PC-3 (cell line): Measurements from ENCODE around the gene ELMO3. TPM values are rescaled to one million over a fixed set of nuclear protein-coding genes. Genes with fewer than 3 reads are reported as not detected.

ENCODE experiments used
- ATAC-seq: fragments of 200-7000 bp; cut with Tn5 transposase; 2 replicates; pipeline ENCODE4 v1.9.1; 2020; ENCODE audit warnings: mild to moderate bottlenecking, moderate library complexity
- BruUV-seq: library from RNA; stranded (reverse); fragments of 400-500 nt; replicated peaks from 2 replicates; lab custom pipeline; 2021; lab: Mats Ljungman, UMichigan
- CTCF ChIA-PET: fragments of 300-600 bp; sonication (Branson Sonifier 250); formaldehyde crosslinking; loops from one replicate; lab custom pipeline; 2022; ENCODE audit warnings: antibody characterized with exemption; lab: Charles Lee
- POLR2A ChIA-PET: fragments of 300-600 bp; sonication (Branson Sonifier 250); formaldehyde crosslinking; loops from one replicate; lab custom pipeline; 2022; ENCODE audit warnings: antibody characterized with exemption; ENCODE audit not compliant: unreplicated experiment; lab: Charles Lee
- DNase-seq: peaks from one replicate; pipeline ENCODE4 v3.0.0-alpha.2; 2015
- H2AFZ ChIP-seq: fragments of 300-600 bp; sonication (generic); 2 replicates; pipeline ENCODE4 v1.6.0; 2016; ENCODE audit warnings: antibody characterized with exemption, low read length
- H3F3A ChIP-seq: fragments of 300-600 bp; sonication (generic); one replicate; pipeline ENCODE4 v1.6.0; 2017; ENCODE audit warnings: antibody characterized with exemption, low read length, control low read depth, mild to moderate bottlenecking; ENCODE audit not compliant: unreplicated experiment
- H3K27ac ChIP-seq: fragments of 300-600 bp; sonication (generic); 2 replicates; pipeline ENCODE4 v1.5.1; 2016; ENCODE audit warnings: mild to moderate bottlenecking, low read length
- H3K27me3 ChIP-seq: fragments of 300-600 bp; sonication (generic); 2 replicates; pipeline ENCODE4 v1.6.1; 2016; ENCODE audit warnings: low read length, mixed read lengths
- H3K36me3 ChIP-seq: fragments of 300-600 bp; sonication (generic); 2 replicates; pipeline ENCODE4 v1.6.1; 2016; ENCODE audit warnings: low read depth, mixed run types, low read length, mixed read lengths
- H3K4me1 ChIP-seq: fragments of 300-600 bp; sonication (generic); 2 replicates; pipeline ENCODE4 v1.5.1; 2016; ENCODE audit warnings: low read length; ENCODE audit not compliant: insufficient read depth
- H3K4me2 ChIP-seq: fragments of 300-600 bp; sonication (generic); 2 replicates; pipeline ENCODE4 v1.6.0; 2016; ENCODE audit warnings: low read length
- H3K4me3 ChIP-seq: fragments of 300-600 bp; sonication (generic); 2 replicates; pipeline ENCODE4 v1.5.1; 2016; ENCODE audit warnings: mild to moderate bottlenecking, low read length, mixed read lengths
- H3K79me2 ChIP-seq: fragments of 300-600 bp; sonication (generic); 2 replicates; pipeline ENCODE4 v1.6.1; 2017; ENCODE audit warnings: low read length, mixed read lengths
- H3K9ac ChIP-seq: fragments of 300-600 bp; sonication (generic); 2 replicates; pipeline ENCODE4 v1.6.0; 2016; ENCODE audit warnings: mild to moderate bottlenecking, low read length
- H3K9me2 ChIP-seq: fragments of 300-600 bp; sonication (generic); replicated peaks from 2 replicates; pipeline ENCODE4 v1.6.1; 2016; ENCODE audit warnings: mixed run types, low read length, mixed read lengths
- H3K9me3 ChIP-seq: fragments of 300-600 bp; sonication (generic); 2 replicates; pipeline ENCODE4 v1.6.1; 2016; ENCODE audit warnings: low read length, mixed read lengths
- H4K20me1 ChIP-seq: fragments of 300-600 bp; sonication (generic); 2 replicates; pipeline ENCODE4 v1.6.1; 2016; ENCODE audit warnings: low read length, mixed read lengths
- CTCF ChIP-seq: fragments of 300-600 bp; sonication (generic); conservative IDR thresholded peaks from 2 replicates; pipeline ENCODE4 v1.5.1; 2017; ENCODE audit warnings: antibody characterized with exemption, low read depth, mild to moderate bottlenecking, low read length
- EZH2 ChIP-seq: fragments of 300-600 bp; sonication (generic); IDR thresholded peaks from one replicate; pipeline ENCODE4 v1.6.1; 2017; ENCODE audit warnings: antibody characterized with exemption, mild to moderate bottlenecking, low read length; ENCODE audit not compliant: unreplicated experiment
- EZH2phosphoT487 ChIP-seq: fragments of 300-600 bp; sonication (generic); IDR thresholded peaks from 2 replicates; pipeline ENCODE4 v1.6.1; 2018; ENCODE audit warnings: mild to moderate bottlenecking, antibody characterized with exemption, low read length, borderline replicate concordance
- intact Hi-C: fragments of 100-400 bp; cut with micrococcal nuclease; formaldehyde crosslinking; loops from 2 replicates; pipeline ENCODE4 v1.9.0; 2023
- total RNA-seq: library from RNA; depleted of rRNA; stranded (reverse); fragments of >200 nt; gene quantifications from 2 replicates; pipeline ENCODE4 v1.2.3, GENCODE V29; 2014

Gene ELMO3
- total RNA-seq, 1 experiment from 2014 or later = 2.2 TPM

GRCh38 chr16:67179421-67180080 lies 19.4 kb upstream of the ELMO3 start:
- H2AFZ ChIP-seq = no peak overlapping the region
- no peaks in the 10 kb centered on the region for H3K9me3 ChIP-seq
- DNase-seq (no peak), ATAC-seq (no peak)
- no TSS peak for BruUV-seq
- no peak for TF ChIP-seq EZH2
- TF ChIP-seq CTCF = peak; percentile 38; the same call in 1 of the 2 replicates
- POLR2A ChIA-PET = no interaction called here
- H3K79me2 ChIP-seq = peaks cover 38% of the 10 kb centered on the region
- CTCF ChIA-PET = no interaction called here
- no peak overlapping the region for H3K4me2 ChIP-seq
- no peaks in the 10 kb centered on the region for H3K36me3 ChIP-seq
- no peaks in the 10 kb centered on the region for H4K20me1 ChIP-seq
- no peaks in the 10 kb centered on the region for H3K27me3 ChIP-seq
- H3K4me3 ChIP-seq = no peak overlapping the region
- no peaks in the 10 kb centered on the region for H3F3A ChIP-seq
- no peaks in the 10 kb centered on the region for H3K9me2 ChIP-seq
- no peak overlapping the region for H3K9ac ChIP-seq
- intact Hi-C loops = no loop called here
- no peak overlapping the region for H3K27ac ChIP-seq
- H3K4me1 ChIP-seq = peaks cover 44% of the 10 kb centered on the region

- Histone ChIP-seq H3F3A (no peaks in the 10 kb centered on the region), H2AFZ (no peak overlapping the region), H3K79me2 (peaks cover 32% of the 10 kb centered on the region), H3K9ac (no peak overlapping the region), H3K9me2 (no peaks in the 10 kb centered on the region), H3K27me3 (no peaks in the 10 kb centered on the region), H3K4me1 (peaks cover 44% of the 10 kb centered on the region), H3K4me3 (no peak overlapping the region), H3K4me2 (no peak overlapping the region), H3K36me3 (no peaks in the 10 kb centered on the region), H3K27ac (no peak overlapping the region), H3K9me3 (no peaks in the 10 kb centered on the region), H4K20me1 (no peaks in the 10 kb centered on the region)
- BruUV-seq = no TSS peak
- no peak for TF ChIP-seq EZH2phosphoT487
- no peak for TF ChIP-seq EZH2
- no peak for TF ChIP-seq CTCF
- CTCF ChIA-PET = no interaction called here
- ATAC-seq = no peak
- DNase-seq = no peak
- POLR2A ChIA-PET = no interaction called here
- intact Hi-C loops = no loop called here
Measured at GRCh38 chr16:67180166-67180565, 18.8 kb upstream of the ELMO3 start.

- Histone ChIP-seq H3K79me2 (peaks cover 26% of the 10 kb centered on the region), H2AFZ (no peak overlapping the region), H3K4me1 (peaks cover 46% of the 10 kb centered on the region), H3K9me2 (no peaks in the 10 kb centered on the region), H3K36me3 (no peaks in the 10 kb centered on the region), H3K4me2 (peak overlapping the region; percentile 62), H3K9ac (no peak overlapping the region), H3F3A (no peaks in the 10 kb centered on the region), H3K27ac (no peak overlapping the region), H3K27me3 (no peaks in the 10 kb centered on the region), H3K9me3 (no peaks in the 10 kb centered on the region), H3K4me3 (peak overlapping the region; percentile 24; the same call in 1 of the 2 replicates), H4K20me1 (no peaks in the 10 kb centered on the region)
- BruUV-seq = no TSS peak
- intact Hi-C loops = no loop called here
- CTCF ChIA-PET = no interaction called here
- DNase-seq (peak; percentile 63), ATAC-seq (no peak; the same call in 1 of the 2 replicates)
- POLR2A ChIA-PET = interaction anchor here (1.1 kb wide), 1 partner anchor 163 kb away, joined by 3 read pairs; no protein-coding TSS in a partner anchor
- TF ChIP-seq CTCF (no peak), EZH2 (no peak), EZH2phosphoT487 (no peak)
Measured at GRCh38 chr16:67181346-67181745, 17.6 kb upstream of the ELMO3 start.
